Prostate gland (tissue), 2 donors: ENCODE measurements around the gene FDXACB1.

Source experiments
- CTCF ChIP-seq, 4 experiments: fragments of 200-600 bp in 2 of 4; fragments of 450-650 bp in 2 of 4; sonication (generic) in 2 of 4; IDR thresholded peaks; 1 replicate in 3 of 4; 2 replicates in 1 of 4; pipeline ENCODE4 v1.5.1; 2016 to 2019; ENCODE audit warnings: antibody characterized with exemption in 4 of 4, mild to moderate bottlenecking in 2 of 4, moderate library complexity in 2 of 4
- POLR2A ChIP-seq: fragments of 450-650 bp; IDR thresholded peaks from one replicate; pipeline ENCODE4 v1.6.1; 2016; ENCODE audit warnings: antibody characterized with exemption, mild to moderate bottlenecking
- POLR2AphosphoS5 ChIP-seq: sonication (generic); formaldehyde crosslinking; IDR thresholded peaks from one replicate; pipeline ENCODE4 v1.6.1; 2017; ENCODE audit warnings: antibody characterized with exemption

GRCh38 chr11:111923951-111924350 lies 45.0 kb upstream of the FDXACB1 start:
- TF ChIP-seq POLR2A (no peak), CTCF (IDR thresholded peaks at IDR 0.05) (no peak), POLR2AphosphoS5 (no peak)
